Trophoblast cell (in vitro differentiated cells and primary cell): ENCODE results near the gene UNC119.

ENCODE experiments used
- DNase-seq, 2 donors: peaks; one replicate each; pipeline ENCODE4 v3.0.0-alpha.2; 2016
- H2AFZ ChIP-seq: 2 replicates; pipeline ENCODE4 v1.6.1; 2013; ENCODE audit warnings: low read length, moderate library complexity, mild to moderate bottlenecking; ENCODE audit not compliant: insufficient read depth, poor library complexity
- H2AK5ac ChIP-seq: 2 replicates; pipeline ENCODE4 v1.6.1; 2013; ENCODE audit warnings: mild to moderate bottlenecking, low read length
- H2BK120ac ChIP-seq: 2 replicates; pipeline ENCODE4 v1.6.1; 2013; ENCODE audit warnings: low read length, mild to moderate bottlenecking, moderate library complexity; ENCODE audit not compliant: insufficient read depth, poor library complexity
- H2BK12ac ChIP-seq: 2 replicates; pipeline ENCODE4 v1.6.1; 2013; ENCODE audit warnings: mild to moderate bottlenecking, low read length, moderate library complexity
- H2BK5ac ChIP-seq: 2 replicates; pipeline ENCODE4 v1.6.1; 2013; ENCODE audit warnings: low read length, low read depth, moderate library complexity, mild to moderate bottlenecking; ENCODE audit not compliant: poor library complexity
- H3K14ac ChIP-seq: 2 replicates; pipeline ENCODE4 v1.6.1; 2013; ENCODE audit warnings: mild to moderate bottlenecking, low read length
- H3K18ac ChIP-seq: 2 replicates; pipeline ENCODE4 v1.6.1; 2013; ENCODE audit warnings: mild to moderate bottlenecking, low read length
- H3K23ac ChIP-seq: 2 replicates; pipeline ENCODE4 v1.6.1; 2013; ENCODE audit warnings: low read length
- H3K27ac ChIP-seq: 2 replicates; pipeline ENCODE4 v1.5.1; 2013; ENCODE audit warnings: low read depth, mild to moderate bottlenecking, inconsistent platforms, low read length, moderate library complexity
- H3K27me3 ChIP-seq: 2 replicates; pipeline ENCODE4 v1.6.1; 2013; ENCODE audit warnings: inconsistent platforms, mild to moderate bottlenecking, low read length, moderate library complexity; ENCODE audit not compliant: insufficient read depth
- H3K36me3 ChIP-seq, 2 experiments: 1 replicate in 1 of 2; 2 replicates in 1 of 2; pipeline ENCODE4 v1.6.1; 2013; ENCODE audit warnings: low read length in 2 of 2, mild to moderate bottlenecking in 2 of 2, moderate library complexity in 1 of 2; ENCODE audit not compliant: insufficient read depth in 2 of 2, control insufficient read depth in 1 of 2
- H3K4ac ChIP-seq: 2 replicates; pipeline ENCODE4 v1.6.1; 2013; ENCODE audit warnings: low read depth, mild to moderate bottlenecking, low read length, moderate library complexity
- H3K4me1 ChIP-seq, 2 experiments: 1 replicate in 1 of 2; 2 replicates in 1 of 2; pipeline ENCODE4 v1.6.1; 2013; ENCODE audit warnings: low read length in 2 of 2, mild to moderate bottlenecking in 2 of 2, moderate library complexity in 1 of 2; ENCODE audit not compliant: insufficient read depth in 2 of 2, control insufficient read depth in 1 of 2
- H3K4me2 ChIP-seq: 2 replicates; pipeline ENCODE4 v1.6.1; 2013; ENCODE audit warnings: inconsistent platforms, mild to moderate bottlenecking, low read length, moderate library complexity
- H3K4me3 ChIP-seq: 2 replicates; pipeline ENCODE4 v1.5.1; 2013; ENCODE audit warnings: mild to moderate bottlenecking, low read depth, low read length, inconsistent platforms
- H3K79me1 ChIP-seq: one replicate; pipeline ENCODE4 v1.6.1; 2013; ENCODE audit warnings: low read length
- H3K79me2 ChIP-seq: 2 replicates; pipeline ENCODE4 v1.6.1; 2013; ENCODE audit warnings: low read length, mild to moderate bottlenecking; ENCODE audit not compliant: control insufficient read depth, insufficient read depth, poor library complexity
- H3K9ac ChIP-seq: 2 replicates; pipeline ENCODE4 v1.6.1; 2013; ENCODE audit warnings: mild to moderate bottlenecking, low read length
- H3K9me3 ChIP-seq: 2 replicates; pipeline ENCODE4 v1.6.1; 2013; ENCODE audit warnings: low read depth, mild to moderate bottlenecking, control low read depth, inconsistent platforms, low read length; ENCODE audit not compliant: insufficient read depth
- H4K12ac ChIP-seq: 2 replicates; pipeline ENCODE4 v1.6.1; 2013; ENCODE audit warnings: low read depth, mild to moderate bottlenecking, low read length, moderate library complexity
- H4K8ac ChIP-seq: 2 replicates; pipeline ENCODE4 v1.6.1; 2013; ENCODE audit warnings: low read depth, mild to moderate bottlenecking, low read length, moderate library complexity
- H4K91ac ChIP-seq: one replicate; pipeline ENCODE4 v1.6.1; 2013; ENCODE audit warnings: low read depth, mild to moderate bottlenecking, low read length, moderate library complexity
- WGBS: extraction: QIAGEN DNeasy Blood & Tissue Kit; methylation state at CpG from one replicate; pipeline ENCODE4 v1.1.7; 2013; ENCODE audit warnings: missing lambda C conversion rate; ENCODE audit not compliant: insufficient read length, insufficient coverage; ENCODE audit errors: extremely low coverage; 5-methylcytosine and 5-hydroxymethylcytosine counted together

The UNC119 gene

GRCh38 chr17:28574526-28574925, 22.1 kb upstream of the UNC119 start:
- Histone ChIP-seq H2BK120ac (no peak overlapping the region), H3K14ac (no peak overlapping the region), H3K4me3 (peak overlapping the region; percentile 3)

DNA sequence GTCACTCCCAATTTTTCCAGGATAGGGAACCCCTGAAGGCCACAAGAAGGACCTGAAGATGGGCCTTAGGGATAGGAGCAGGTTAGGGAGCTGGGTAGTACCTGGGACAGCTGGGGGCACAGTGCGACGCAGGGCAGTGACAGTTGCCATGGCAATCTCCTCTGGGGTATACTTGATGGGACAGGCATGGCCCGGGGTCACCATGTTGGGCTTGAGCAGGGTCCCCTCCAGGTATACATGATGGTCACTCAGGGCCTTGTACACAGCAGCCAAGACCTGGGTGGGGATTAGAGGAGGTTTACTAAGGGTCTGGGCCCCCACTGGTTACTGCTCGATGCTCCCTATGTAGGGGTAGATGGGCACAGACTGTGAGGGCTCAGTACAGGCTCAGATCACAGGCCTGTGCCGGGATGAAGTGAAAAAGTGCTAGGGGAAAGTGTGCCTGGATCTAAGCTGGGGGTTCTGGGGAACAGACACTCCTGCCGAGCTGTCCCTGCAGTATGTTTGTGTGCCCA, 21.6 kb upstream of the UNC119 start:
- H2AK5ac ChIP-seq = no peak overlapping the region
- no CpG with 5 or more reads among the region's 6 CpGs for WGBS
- no peak overlapping the region for H3K14ac ChIP-seq
- peaks cover 9% of the 10 kb centered on the region for H3K79me1 ChIP-seq
- H3K27me3 ChIP-seq = no peaks in the 10 kb centered on the region
- H4K12ac ChIP-seq = no peak overlapping the region
- H3K4me2 ChIP-seq = no peak overlapping the region
- H3K18ac ChIP-seq = no peak overlapping the region
- no peak for DNase-seq
- H3K27ac ChIP-seq = no peak overlapping the region
- H2BK120ac ChIP-seq = no peak overlapping the region
- no peak overlapping the region for H3K9ac ChIP-seq
- H2AFZ ChIP-seq = no peak overlapping the region
- no peak overlapping the region for H4K8ac ChIP-seq
- peaks cover 7 to 12% of the 10 kb centered on the region in 2 experiments for H3K4me1 ChIP-seq
- H3K79me2 ChIP-seq = peaks cover 6% of the 10 kb centered on the region
- H3K4me3 ChIP-seq = no peak overlapping the region
- no peak overlapping the region for H4K91ac ChIP-seq
- H3K9me3 ChIP-seq = no peaks in the 10 kb centered on the region
- no peak overlapping the region for H2BK5ac ChIP-seq
- H3K4ac ChIP-seq = no peak overlapping the region
- no peak overlapping the region for H3K23ac ChIP-seq
- peaks cover 13 to 17% of the 10 kb centered on the region in 2 experiments for H3K36me3 ChIP-seq
- no peak overlapping the region for H2BK12ac ChIP-seq

More at GRCh38 chr17:28574526-28574925, 22.1 kb upstream of the UNC119 start:
- DNase-seq = no peak
- H3K27ac ChIP-seq = no peak overlapping the region
- H3K27me3 ChIP-seq = no peaks in the 10 kb centered on the region
- H3K23ac ChIP-seq = no peak overlapping the region
- H3K36me3 ChIP-seq = peaks cover 15 to 22% of the 10 kb centered on the region in 2 experiments
- no peak overlapping the region for H2AK5ac ChIP-seq
- H4K12ac ChIP-seq = no peak overlapping the region
- H3K9me3 ChIP-seq = no peaks in the 10 kb centered on the region
- peaks cover 9% of the 10 kb centered on the region for H3K79me1 ChIP-seq
- no peak overlapping the region for H3K4ac ChIP-seq
- H2AFZ ChIP-seq = no peak overlapping the region
- H3K4me2 ChIP-seq = no peak overlapping the region
- no peak overlapping the region for H4K91ac ChIP-seq
- peaks cover 6% of the 10 kb centered on the region for H3K79me2 ChIP-seq
- no peak overlapping the region for H2BK5ac ChIP-seq
- no peak overlapping the region for H3K18ac ChIP-seq
- no peak overlapping the region for H3K9ac ChIP-seq
- no peak overlapping the region for H2BK12ac ChIP-seq
- no peak overlapping the region for H4K8ac ChIP-seq
- peaks cover 7 to 12% of the 10 kb centered on the region in 2 experiments for H3K4me1 ChIP-seq
- no CpG with 5 or more reads among the region's 7 CpGs for WGBS

GRCh38 chr17:28573521-28573920, 21.1 kb upstream of the UNC119 start:
- H2BK120ac ChIP-seq = no peak overlapping the region
- no peak overlapping the region for H3K27ac ChIP-seq
- no peak overlapping the region for H2BK12ac ChIP-seq
- H3K23ac ChIP-seq = no peak overlapping the region
- no peak overlapping the region for H4K8ac ChIP-seq
- H3K9me3 ChIP-seq = no peaks in the 10 kb centered on the region
- no peak overlapping the region for H2AK5ac ChIP-seq
- H4K91ac ChIP-seq = no peak overlapping the region
- H3K36me3 ChIP-seq = peaks cover 8 to 12% of the 10 kb centered on the region in 2 experiments
- no CpG with 5 or more reads among the region's 9 CpGs for WGBS
- no peaks in the 10 kb centered on the region for H3K27me3 ChIP-seq
- H3K79me1 ChIP-seq = peaks cover 9% of the 10 kb centered on the region
- no peak overlapping the region for H3K14ac ChIP-seq
- no peak overlapping the region for H3K4ac ChIP-seq
- no peak overlapping the region for H2AFZ ChIP-seq
- H4K12ac ChIP-seq = no peak overlapping the region
- no peak overlapping the region for H3K4me3 ChIP-seq
- no peak overlapping the region for H3K9ac ChIP-seq
- DNase-seq = no peak
- no peak overlapping the region for H2BK5ac ChIP-seq
- no peak overlapping the region for H3K18ac ChIP-seq
- H3K4me2 ChIP-seq = no peak overlapping the region
- H3K79me2 ChIP-seq = peaks cover 6% of the 10 kb centered on the region
- peaks cover 7 to 12% of the 10 kb centered on the region in 2 experiments for H3K4me1 ChIP-seq

GRCh38 chr17:28573040-28573380, 20.6 kb upstream of the UNC119 start:
- no peak overlapping the region for H4K12ac ChIP-seq

More at GRCh38 chr17:28573040-28573380, 20.6 kb upstream of the UNC119 start:
- Histone ChIP-seq H3K4me2 (no peak overlapping the region), H3K9ac (no peak overlapping the region), H3K27ac (no peak overlapping the region), H2BK120ac (no peak overlapping the region), H2BK12ac (no peak overlapping the region), H3K27me3 (no peaks in the 10 kb centered on the region), H3K23ac (no peak overlapping the region), H2AK5ac (no peak overlapping the region), H2BK5ac (no peak overlapping the region), H3K18ac (no peak overlapping the region), H3K9me3 (no peaks in the 10 kb centered on the region), H3K14ac (no peak overlapping the region), H4K91ac (no peak overlapping the region), H3K79me2 (peaks cover 6% of the 10 kb centered on the region), H3K79me1 (peaks cover 9% of the 10 kb centered on the region), H3K4ac (no peak overlapping the region), H3K4me3 (no peak overlapping the region), H2AFZ (no peak overlapping the region), H4K8ac (no peak overlapping the region), H3K4me1 (peaks cover 7 to 12% of the 10 kb centered on the region in 2 experiments), H3K36me3 (peaks cover 4 to 7% of the 10 kb centered on the region in 2 experiments)
- DNase-seq = no peak
